Measurements from ENCODE around the gene NPAS1.
"Not testable (repeated sequence)": the region's sequence is repeated elsewhere in the genome, so short reads cannot be mapped to it uniquely, and the experiment has no call there.

The NPAS1 gene

DNA sequence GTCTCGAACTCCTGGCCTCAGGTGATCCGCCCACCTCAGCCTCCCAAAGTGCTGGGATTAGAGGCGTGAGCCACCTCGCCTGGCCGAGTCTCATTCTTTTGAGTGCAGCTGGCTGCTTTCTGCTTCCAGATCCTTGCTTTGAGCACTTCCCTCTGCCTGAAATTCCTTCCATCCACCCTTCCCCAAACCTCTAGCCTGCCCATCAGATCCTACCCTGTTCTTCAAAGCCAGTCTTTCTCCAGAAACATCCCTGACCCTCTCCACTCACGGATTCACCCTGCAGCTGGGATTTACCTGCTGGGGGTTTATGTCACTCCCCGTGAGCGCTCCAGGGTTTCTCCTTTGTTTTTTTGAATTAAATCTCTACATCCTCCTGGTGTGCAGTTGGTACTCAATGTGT, 13.1 kb upstream of the NPAS1 start:
- H3K27me3 ChIP-seq (ENCODE audit: control insufficient read depth in 1 of 2, insufficient read depth in 2 of 2, low read length in 2 of 2) = peaks cover 0 to 16% of the 10 kb centered on the region in 2 donors
- H3K9me3 ChIP-seq (ENCODE audit: low read length) = no peaks in the 10 kb centered on the region
- no peak overlapping the region for H3K9ac ChIP-seq (ENCODE audit: low read length)
- H3K4me1 ChIP-seq (ENCODE audit: insufficient read depth, low read length) = no peaks in the 10 kb centered on the region
- H3K36me3 ChIP-seq (ENCODE audit: insufficient read depth, low read length) = peaks cover under 1% of the 10 kb centered on the region
- no peak overlapping the region for H3K27ac ChIP-seq (ENCODE audit: low read depth, low read length)
- no peak overlapping the region for H3K4me3 ChIP-seq (ENCODE audit: low read depth in 1 of 2, low read length in 2 of 2)

DNA sequence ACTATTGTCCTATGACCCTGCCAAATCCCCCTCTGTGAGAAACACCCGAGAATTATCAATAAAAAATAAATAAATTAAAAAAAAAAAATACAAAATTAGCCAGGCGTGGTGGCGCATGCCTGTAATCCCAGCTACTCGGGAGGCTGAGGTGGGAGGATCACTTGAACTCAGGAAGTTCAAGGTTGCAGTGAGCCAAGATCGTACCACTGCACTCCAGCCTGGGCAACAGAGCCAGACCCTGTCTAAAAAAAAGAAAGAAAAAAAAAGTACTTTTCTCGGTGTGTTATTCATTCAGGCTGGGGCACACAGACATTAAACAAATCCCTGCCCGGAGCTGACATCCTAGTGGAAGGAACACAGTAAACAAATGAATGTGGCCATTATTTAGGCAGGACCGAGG, 9.1 kb upstream of the NPAS1 start:
- not testable (repeated sequence) for H3K4me1 ChIP-seq (ENCODE audit: insufficient read depth, low read length); H3K9me3 ChIP-seq (ENCODE audit: low read length); H3K27me3 ChIP-seq (ENCODE audit: control insufficient read depth in 1 of 2, insufficient read depth in 2 of 2, low read length in 2 of 2); H3K4me3 ChIP-seq (ENCODE audit: low read depth in 1 of 2, low read length in 2 of 2); H3K27ac ChIP-seq (ENCODE audit: low read depth, low read length); H3K36me3 ChIP-seq (ENCODE audit: insufficient read depth, low read length); H3K9ac ChIP-seq (ENCODE audit: low read length)

- no peaks in the 10 kb centered on the region for H3K9me3 ChIP-seq (ENCODE audit: low read length)
- H3K4me3 ChIP-seq (ENCODE audit: low read depth in 1 of 2, low read length in 2 of 2) = no peak overlapping the region
- no peak overlapping the region for H3K9ac ChIP-seq (ENCODE audit: low read length)
- no peak overlapping the region for H3K27ac ChIP-seq (ENCODE audit: low read depth, low read length)
- H3K4me1 ChIP-seq (ENCODE audit: insufficient read depth, low read length) = peaks cover 5% of the 10 kb centered on the region
- no peaks in the 10 kb centered on the region for H3K36me3 ChIP-seq (ENCODE audit: insufficient read depth, low read length)
- H3K27me3 ChIP-seq (ENCODE audit: control insufficient read depth in 1 of 2, insufficient read depth in 2 of 2, low read length in 2 of 2) = peaks cover 0 to 4% of the 10 kb centered on the region in 2 donors
Observed at GRCh38 chr19:47012617-47013016, 7.0 kb upstream of the NPAS1 start.

GRCh38 chr19:47013041-47013517, 6.6 kb upstream of the NPAS1 start:
- Histone ChIP-seq H3K9ac (ENCODE audit: low read length) (no peak overlapping the region), H3K4me1 (ENCODE audit: insufficient read depth, low read length) (peaks cover 5% of the 10 kb centered on the region), H3K36me3 (ENCODE audit: insufficient read depth, low read length) (no peaks in the 10 kb centered on the region)

GRCh38 chr19:47018923-47019322, 714 bp upstream of the NPAS1 start:
- Histone ChIP-seq H3K27ac (ENCODE audit: low read depth, low read length) (no peak overlapping the region), H3K9me3 (ENCODE audit: low read length) (no peaks in the 10 kb centered on the region), H3K4me1 (ENCODE audit: insufficient read depth, low read length) (peaks cover 14% of the 10 kb centered on the region), H3K4me3 (ENCODE audit: low read depth in 1 of 2, low read length in 2 of 2) (no peak overlapping the region), H3K27me3 (ENCODE audit: control insufficient read depth in 1 of 2, insufficient read depth in 2 of 2, low read length in 2 of 2) (peaks cover 30 to 48% of the 10 kb centered on the region in 2 donors), H3K9ac (ENCODE audit: low read length) (no peak overlapping the region), H3K36me3 (ENCODE audit: insufficient read depth, low read length) (no peaks in the 10 kb centered on the region)

More at GRCh38 chr19:47013041-47013517, 6.6 kb upstream of the NPAS1 start:
- Histone ChIP-seq H3K9me3 (ENCODE audit: low read length) (no peaks in the 10 kb centered on the region), H3K27ac (ENCODE audit: low read depth, low read length) (no peak overlapping the region), H3K27me3 (ENCODE audit: control insufficient read depth in 1 of 2, insufficient read depth in 2 of 2, low read length in 2 of 2) (peaks cover 0 to 4% of the 10 kb centered on the region in 2 donors), H3K4me3 (ENCODE audit: low read depth in 1 of 2, low read length in 2 of 2) (no peak overlapping the region)

GRCh38 chr19:47020132-47020805, 632 bp downstream of the NPAS1 start:
- H3K27ac ChIP-seq (ENCODE audit: low read depth, low read length) = no peak overlapping the region
- H3K4me3 ChIP-seq (ENCODE audit: low read depth in 1 of 2, low read length in 2 of 2) = no peak overlapping the region
- peaks cover 40 to 56% of the 10 kb centered on the region in 2 donors for H3K27me3 ChIP-seq (ENCODE audit: control insufficient read depth in 1 of 2, insufficient read depth in 2 of 2, low read length in 2 of 2)
- H3K36me3 ChIP-seq (ENCODE audit: insufficient read depth, low read length) = no peaks in the 10 kb centered on the region
- H3K9me3 ChIP-seq (ENCODE audit: low read length) = no peaks in the 10 kb centered on the region
- H3K9ac ChIP-seq (ENCODE audit: low read length) = no peak overlapping the region
- H3K4me1 ChIP-seq (ENCODE audit: insufficient read depth, low read length) = peaks cover 14% of the 10 kb centered on the region

- peaks cover 40 to 61% of the 10 kb centered on the region in 2 donors for H3K27me3 ChIP-seq (ENCODE audit: control insufficient read depth in 1 of 2, insufficient read depth in 2 of 2, low read length in 2 of 2)
- no peaks in the 10 kb centered on the region for H3K36me3 ChIP-seq (ENCODE audit: insufficient read depth, low read length)
- peak overlapping the region in 1 of 2 donors; percentile 7 for H3K4me3 ChIP-seq (ENCODE audit: low read depth in 1 of 2, low read length in 2 of 2)
- no peak overlapping the region for H3K27ac ChIP-seq (ENCODE audit: low read depth, low read length)
- peaks cover 14% of the 10 kb centered on the region for H3K4me1 ChIP-seq (ENCODE audit: insufficient read depth, low read length)
- H3K9me3 ChIP-seq (ENCODE audit: low read length) = no peaks in the 10 kb centered on the region
- H3K9ac ChIP-seq (ENCODE audit: low read length) = no peak overlapping the region
Observed at GRCh38 chr19:47020992-47021496, 1.4 kb downstream of the NPAS1 start.

- H3K4me3 ChIP-seq (ENCODE audit: low read depth in 1 of 2, low read length in 2 of 2) = no peak overlapping the region
- H3K36me3 ChIP-seq (ENCODE audit: insufficient read depth, low read length) = no peaks in the 10 kb centered on the region
- H3K4me1 ChIP-seq (ENCODE audit: insufficient read depth, low read length) = peaks cover 14% of the 10 kb centered on the region
- H3K9me3 ChIP-seq (ENCODE audit: low read length) = no peaks in the 10 kb centered on the region
- H3K27me3 ChIP-seq (ENCODE audit: control insufficient read depth in 1 of 2, insufficient read depth in 2 of 2, low read length in 2 of 2) = peaks cover 40 to 67% of the 10 kb centered on the region in 2 donors
- H3K9ac ChIP-seq (ENCODE audit: low read length) = no peak overlapping the region
- no peak overlapping the region for H3K27ac ChIP-seq (ENCODE audit: low read depth, low read length)
Observed at GRCh38 chr19:47021536-47022139, 2.0 kb downstream of the NPAS1 start.

- no peak overlapping the region for H3K4me3 ChIP-seq (ENCODE audit: low read depth in 1 of 2, low read length in 2 of 2)
- no peak overlapping the region for H3K27ac ChIP-seq (ENCODE audit: low read depth, low read length)
- H3K27me3 ChIP-seq (ENCODE audit: control insufficient read depth in 1 of 2, insufficient read depth in 2 of 2, low read length in 2 of 2) = peaks cover 40 to 72% of the 10 kb centered on the region in 2 donors
- no peak overlapping the region for H3K9ac ChIP-seq (ENCODE audit: low read length)
- H3K9me3 ChIP-seq (ENCODE audit: low read length) = no peaks in the 10 kb centered on the region
- H3K4me1 ChIP-seq (ENCODE audit: insufficient read depth, low read length) = peaks cover 14% of the 10 kb centered on the region
- no peaks in the 10 kb centered on the region for H3K36me3 ChIP-seq (ENCODE audit: insufficient read depth, low read length)
Observed at GRCh38 chr19:47022140-47022536, 2.5 kb downstream of the NPAS1 start.

DNA sequence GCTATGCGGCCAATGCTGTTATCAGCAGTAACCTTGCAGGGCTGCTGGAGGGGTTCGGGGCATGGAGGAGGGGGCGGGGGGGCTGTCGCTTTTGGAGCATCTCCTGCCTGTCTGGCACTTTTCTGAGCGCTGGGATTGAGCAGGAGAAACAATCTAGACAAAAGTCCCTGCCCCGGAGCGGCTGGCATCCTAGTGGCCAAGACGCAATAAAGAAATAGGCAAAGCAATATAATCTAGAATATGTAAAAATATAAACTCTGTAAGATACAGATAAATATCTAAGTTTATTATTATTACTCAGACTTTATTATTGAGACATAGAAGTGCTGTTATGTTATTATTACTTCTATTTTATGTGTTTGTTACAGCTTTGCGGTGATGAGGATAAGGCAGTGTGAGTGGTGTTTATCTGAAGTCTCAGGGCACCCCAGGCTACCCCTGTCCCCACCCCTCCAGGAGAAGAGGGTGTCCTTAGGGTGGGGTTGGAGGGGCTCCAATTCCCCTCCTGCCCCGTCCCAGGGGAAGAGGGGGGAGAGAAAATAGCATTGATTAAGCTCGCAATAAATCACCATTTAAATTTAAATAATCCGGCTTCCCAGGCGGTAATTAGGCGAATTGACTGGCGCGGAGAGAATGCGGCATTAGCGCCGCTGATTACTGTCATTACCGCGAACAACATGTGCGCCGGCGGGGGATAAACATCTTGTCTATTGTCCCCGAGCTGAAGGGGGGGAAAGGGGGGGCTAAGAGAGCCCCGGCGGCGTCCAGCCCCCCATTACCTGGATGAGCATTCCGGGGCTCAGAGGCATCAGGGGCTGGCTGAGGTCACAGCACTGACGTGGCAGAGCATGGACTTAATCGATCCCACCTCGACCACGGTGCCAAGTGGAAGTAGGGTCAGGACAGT, 3.2 kb downstream of the NPAS1 start:
- Histone ChIP-seq H3K27ac (ENCODE audit: low read depth, low read length) (no peak overlapping the region), H3K9me3 (ENCODE audit: low read length) (no peaks in the 10 kb centered on the region), H3K27me3 (ENCODE audit: control insufficient read depth in 1 of 2, insufficient read depth in 2 of 2, low read length in 2 of 2) (peaks cover 40 to 79% of the 10 kb centered on the region in 2 donors), H3K36me3 (ENCODE audit: insufficient read depth, low read length) (no peaks in the 10 kb centered on the region), H3K4me1 (ENCODE audit: insufficient read depth, low read length) (peaks cover 14% of the 10 kb centered on the region), H3K4me3 (ENCODE audit: low read depth in 1 of 2, low read length in 2 of 2) (no peak overlapping the region), H3K9ac (ENCODE audit: low read length) (no peak overlapping the region)

DNA sequence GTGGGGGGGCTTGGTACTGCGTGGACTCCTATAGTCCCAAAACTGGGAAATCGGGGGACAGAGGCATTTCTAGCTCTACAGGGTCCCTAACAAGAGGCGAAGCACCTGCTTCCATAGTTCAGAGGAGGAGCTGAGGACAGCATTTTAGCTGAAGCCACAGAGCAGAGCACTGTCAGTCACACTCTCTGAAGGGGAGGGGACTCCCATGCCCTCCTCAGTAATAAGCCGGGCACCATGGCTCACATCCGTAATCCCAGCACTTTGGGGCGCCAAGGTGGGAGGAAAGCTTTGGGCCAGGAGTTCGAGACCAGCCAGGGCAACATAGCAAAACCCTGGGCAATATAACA, 3.8 kb downstream of the NPAS1 start:
- peaks cover 46 to 85% of the 10 kb centered on the region in 2 donors for H3K27me3 ChIP-seq (ENCODE audit: control insufficient read depth in 1 of 2, insufficient read depth in 2 of 2, low read length in 2 of 2)

More for the DNA sequence above, 3.8 kb downstream of the NPAS1 start:
- Histone ChIP-seq H3K27ac (ENCODE audit: low read depth, low read length) (no peak overlapping the region), H3K9me3 (ENCODE audit: low read length) (no peaks in the 10 kb centered on the region), H3K4me1 (ENCODE audit: insufficient read depth, low read length) (peaks cover 14% of the 10 kb centered on the region), H3K9ac (ENCODE audit: low read length) (no peak overlapping the region), H3K4me3 (ENCODE audit: low read depth in 1 of 2, low read length in 2 of 2) (no peak overlapping the region), H3K36me3 (ENCODE audit: insufficient read depth, low read length) (no peaks in the 10 kb centered on the region)
